HG03196 (cell line): ENCODE measurements around the gene GPRC5B.

Experiments used
- ATAC-seq: cut with Tn5 transposase; IDR thresholded peaks from one replicate; pipeline ENCODE4 v1.9.1; 2021; ENCODE audit not compliant: unreplicated experiment

GPRC5B gene

GRCh38 chr16:19817122-19817521, 67.5 kb downstream of the GPRC5B start:
- ATAC-seq, result no peak

- no peak for ATAC-seq
Measured at GRCh38 chr16:19815418-19815817, 69.2 kb downstream of the GPRC5B start.

GRCh38 chr16:19812986-19813385, 71.7 kb downstream of the GPRC5B start:
- ATAC-seq, result no peak

GRCh38 chr16:19810817-19811731, 73.6 kb downstream of the GPRC5B start:
- ATAC-seq, result no peak

GRCh38 chr16:19809693-19810092, 75.0 kb downstream of the GPRC5B start:
- no peak for ATAC-seq

- no peak for ATAC-seq
Measured at GRCh38 chr16:19809121-19809635, 75.5 kb downstream of the GPRC5B start.

GRCh38 chr16:19808061-19808641, 76.5 kb downstream of the GPRC5B start:
- ATAC-seq, result peak; percentile 82
